Osteocyte (in vitro differentiated cells): ENCODE results near the gene ARHGEF26. TPM values are rescaled to one million over a fixed set of nuclear protein-coding genes. Genes with fewer than 3 reads are reported as not detected.

Source experiments
- DNase-seq: peaks from one replicate; pipeline ENCODE4 v3.0.0; 2021; ENCODE audit warnings: mixed read lengths; ENCODE audit not compliant: unreplicated experiment; ENCODE audit errors: extremely low spot score
- H3K27ac Mint-ChIP-seq: one replicate; pipeline ENCODE4 v1.8.0; 2021; ENCODE audit warnings: mild to moderate bottlenecking, mixed read lengths; ENCODE audit not compliant: unreplicated experiment
- H3K27me3 Mint-ChIP-seq: one replicate; pipeline ENCODE4 v1.8.0; 2021; ENCODE audit warnings: mixed read lengths; ENCODE audit not compliant: unreplicated experiment
- H3K36me3 Mint-ChIP-seq: one replicate; pipeline ENCODE4 v1.8.0; 2021; ENCODE audit warnings: mixed read lengths; ENCODE audit not compliant: unreplicated experiment
- H3K4me1 Mint-ChIP-seq: one replicate; pipeline ENCODE4 v1.8.0; 2021; ENCODE audit warnings: mixed read lengths; ENCODE audit not compliant: unreplicated experiment
- H3K4me3 Mint-ChIP-seq: one replicate; pipeline ENCODE4 v1.8.0; 2021; ENCODE audit warnings: mild to moderate bottlenecking, moderate library complexity, mixed read lengths; ENCODE audit not compliant: unreplicated experiment
- H3K9me3 Mint-ChIP-seq: one replicate; pipeline ENCODE4 v1.8.0; 2021; ENCODE audit warnings: mixed read lengths; ENCODE audit not compliant: unreplicated experiment
- CTCF ChIP-seq: fragments of 200-600 bp; sonication (generic); IDR thresholded peaks from 2 replicates; pipeline ENCODE4 v1.5.0; 2021; ENCODE audit warnings: antibody characterized with exemption, mild to moderate bottlenecking, moderate library complexity
- total RNA-seq: library from RNA; stranded (reverse); gene quantifications from 2 replicates; pipeline ENCODE4 v1.2.1, GENCODE V29; 2021

The ARHGEF26 gene
- total RNA-seq, 1 donor from 2014 or later: 5.4 TPM

DNA sequence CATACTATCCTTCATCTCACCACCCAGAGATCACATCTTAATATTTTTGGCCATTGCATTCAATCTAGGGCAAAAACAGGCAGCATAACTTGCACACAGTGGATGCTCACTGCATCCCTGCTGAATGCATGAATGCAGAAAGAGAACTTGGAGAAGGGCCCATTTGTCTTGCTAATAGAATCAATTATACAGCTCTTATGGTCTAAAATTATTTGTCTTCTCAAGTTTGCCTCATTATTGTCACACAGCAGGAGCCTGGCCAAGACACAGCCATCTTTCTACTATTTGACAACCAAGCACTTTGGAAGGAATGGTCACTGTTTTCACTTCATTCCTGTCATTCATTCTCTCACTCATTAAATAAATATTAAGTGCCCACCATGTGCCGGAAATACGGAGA is 1.2 kb upstream of the ARHGEF26 start:
- Mint-ChIP-seq H3K27me3 (peaks cover 8% of the 10 kb centered on the region), H3K36me3 (no peaks in the 10 kb centered on the region), H3K27ac (no peak overlapping the region), H3K4me3 (no peak overlapping the region), H3K4me1 (peaks cover 36% of the 10 kb centered on the region), H3K9me3 (no peaks in the 10 kb centered on the region)
- TF ChIP-seq CTCF: no peak
- DNase-seq: no peak

- H3K27ac Mint-ChIP-seq: peak overlapping the region; percentile 51
- H3K27me3 Mint-ChIP-seq: peaks cover 5% of the 10 kb centered on the region
- peaks cover 37% of the 10 kb centered on the region for H3K4me1 Mint-ChIP-seq
- H3K9me3 Mint-ChIP-seq: no peaks in the 10 kb centered on the region
- no peak for DNase-seq
- peak overlapping the region; percentile 93 for H3K4me3 Mint-ChIP-seq
- no peaks in the 10 kb centered on the region for H3K36me3 Mint-ChIP-seq
- no peak for TF ChIP-seq CTCF
These were observed 736 bp downstream of the ARHGEF26 start for GRCh38 chr3:154121701-154122551.

DNA sequence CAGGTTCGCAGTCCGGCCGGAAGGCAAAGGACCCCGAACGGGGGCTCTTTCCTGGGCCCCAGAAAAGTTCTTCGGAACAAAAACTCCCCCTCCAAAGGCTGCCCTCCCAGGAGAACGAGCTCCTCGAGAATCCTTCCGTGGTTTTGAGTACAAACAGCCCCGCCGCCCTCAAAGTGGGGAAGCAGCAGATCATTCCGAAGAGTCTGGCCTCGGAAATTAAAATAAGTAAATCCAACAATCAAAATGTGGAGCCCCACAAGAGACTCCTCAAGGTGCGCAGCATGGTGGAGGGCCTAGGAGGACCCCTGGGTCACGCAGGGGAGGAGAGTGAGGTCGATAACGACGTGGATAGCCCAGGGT is 1.3 kb downstream of the ARHGEF26 start:
- Mint-ChIP-seq H3K4me1 (peaks cover 37% of the 10 kb centered on the region), H3K27ac (peak overlapping the region; percentile 51), H3K36me3 (no peaks in the 10 kb centered on the region), H3K27me3 (no peaks in the 10 kb centered on the region), H3K4me3 (peak overlapping the region; percentile 93), H3K9me3 (no peaks in the 10 kb centered on the region)
- no peak for DNase-seq
- TF ChIP-seq CTCF: no peak

DNA sequence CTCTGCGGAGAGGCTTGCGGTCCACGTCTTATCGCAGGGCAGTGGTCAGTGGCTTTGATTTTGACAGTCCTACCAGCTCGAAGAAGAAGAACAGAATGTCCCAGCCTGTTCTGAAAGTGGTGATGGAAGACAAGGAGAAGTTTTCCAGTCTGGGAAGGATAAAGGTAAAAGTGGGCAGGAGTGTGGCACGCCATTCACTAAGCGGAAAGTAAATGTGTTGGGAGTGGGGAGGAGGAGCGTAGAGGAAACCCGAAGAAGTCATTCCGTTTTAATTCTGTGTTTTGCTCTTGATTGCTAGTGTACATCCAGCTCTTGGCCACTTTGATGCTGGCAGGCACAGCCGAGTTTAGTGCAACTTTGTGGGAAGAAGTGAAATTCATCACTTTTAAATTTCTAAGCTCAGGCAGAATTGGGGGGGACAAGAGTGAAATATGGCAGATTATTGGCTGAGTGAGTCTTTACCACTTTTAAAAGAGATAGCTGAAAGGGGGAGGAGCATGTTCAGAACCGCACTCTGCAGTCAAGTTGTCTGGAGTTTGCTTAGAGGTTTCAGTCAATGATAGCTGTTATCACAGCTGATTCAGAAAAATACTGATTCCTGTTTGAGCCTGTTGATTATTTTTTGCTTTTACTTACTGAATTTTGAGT is 1.8 kb downstream of the ARHGEF26 start:
- H3K27me3 Mint-ChIP-seq: no peaks in the 10 kb centered on the region
- peak overlapping the region; percentile 93 for H3K4me3 Mint-ChIP-seq
- no peak for TF ChIP-seq CTCF
- no peaks in the 10 kb centered on the region for H3K36me3 Mint-ChIP-seq
- no peak for DNase-seq
- H3K9me3 Mint-ChIP-seq: no peaks in the 10 kb centered on the region
- H3K27ac Mint-ChIP-seq: peak overlapping the region; percentile 51
- H3K4me1 Mint-ChIP-seq: peaks cover 37% of the 10 kb centered on the region

DNA sequence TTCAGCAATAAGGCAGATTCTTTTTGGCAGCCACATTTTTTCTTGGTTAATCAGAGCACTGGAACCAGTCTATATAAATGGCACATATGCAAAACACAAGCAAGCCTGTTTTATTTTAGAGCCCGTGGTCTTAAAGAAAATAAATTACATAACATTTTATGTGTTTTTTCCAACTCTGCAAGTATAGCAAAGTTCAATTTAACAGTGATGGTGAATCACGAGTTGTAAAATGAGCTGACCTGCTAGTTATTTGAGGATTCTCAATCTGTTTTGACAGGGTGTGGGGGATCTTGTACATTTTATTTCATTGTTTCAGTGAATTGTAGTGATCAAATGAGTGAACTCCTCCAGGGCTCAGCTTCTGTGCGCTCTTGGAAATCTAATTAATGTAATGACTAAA is 2.7 kb downstream of the ARHGEF26 start:
- no peak for DNase-seq
- Mint-ChIP-seq H3K27ac (peak overlapping the region; percentile 39), H3K4me1 (peaks cover 37% of the 10 kb centered on the region), H3K4me3 (peak overlapping the region; percentile 93), H3K36me3 (no peaks in the 10 kb centered on the region), H3K9me3 (no peaks in the 10 kb centered on the region), H3K27me3 (no peaks in the 10 kb centered on the region)
- no peak for TF ChIP-seq CTCF
